Smooth muscle cell (in vitro differentiated cells): ENCODE data around the gene MYO1D. TPM values are rescaled to one million over a fixed set of nuclear protein-coding genes. Genes with fewer than 3 reads are reported as not detected.

Experiments used
- DNase-seq: peaks from one replicate; lab custom pipeline; 2025; ENCODE audit not compliant: unreplicated experiment; lab: John Stamatoyannopoulos, UW
- H2AFZ ChIP-seq: fragments of 200-600 bp; sonication (generic); 2 replicates; pipeline ENCODE4 v1.6.0; 2016; ENCODE audit warnings: antibody characterized with exemption, low read depth, mild to moderate bottlenecking
- H3F3A ChIP-seq: fragments of 200-600 bp; sonication (generic); 2 replicates; pipeline ENCODE4 v1.6.0; 2017; ENCODE audit warnings: antibody characterized with exemption, low read depth
- H3K27ac ChIP-seq: fragments of 200-600 bp; sonication (generic); 2 replicates; pipeline ENCODE4 v1.5.1; 2016; ENCODE audit warnings: low read depth, mild to moderate bottlenecking
- H3K27me3 ChIP-seq: fragments of 200-600 bp; sonication (generic); 2 replicates; pipeline ENCODE4 v1.6.1; 2016; ENCODE audit warnings: low read depth, mild to moderate bottlenecking
- H3K36me3 ChIP-seq: fragments of 200-600 bp; sonication (generic); 2 replicates; pipeline ENCODE4 v1.5.1; 2016; ENCODE audit warnings: low read depth
- H3K4me1 ChIP-seq: fragments of 200-600 bp; sonication (generic); 2 replicates; pipeline ENCODE4 v1.5.1; 2016; ENCODE audit warnings: low read depth
- H3K4me2 ChIP-seq: fragments of 200-600 bp; sonication (generic); 2 replicates; pipeline ENCODE4 v1.6.0; 2016; ENCODE audit warnings: mild to moderate bottlenecking
- H3K4me3 ChIP-seq: fragments of 200-600 bp; sonication (generic); 2 replicates; pipeline ENCODE4 v1.5.1; 2016; ENCODE audit warnings: mild to moderate bottlenecking
- H3K79me2 ChIP-seq: fragments of 200-600 bp; sonication (generic); 2 replicates; pipeline ENCODE4 v1.6.0; 2016; ENCODE audit warnings: low read depth, mild to moderate bottlenecking
- H3K9ac ChIP-seq: fragments of 200-600 bp; sonication (generic); 2 replicates; pipeline ENCODE4 v1.6.0; 2016; ENCODE audit warnings: low read depth
- H3K9me3 ChIP-seq: fragments of 200-600 bp; sonication (generic); replicated peaks from 2 replicates; pipeline ENCODE4 v1.5.1; 2016; ENCODE audit warnings: low read depth
- H4K20me1 ChIP-seq: fragments of 200-600 bp; sonication (generic); 2 replicates; pipeline ENCODE4 v1.6.0; 2016; ENCODE audit warnings: low read depth
- WGBS: methylation state at CpG from one replicate; pipeline ENCODE4 v1.1.7; 2016; ENCODE audit warnings: low lambda C conversion rate; 5-methylcytosine and 5-hydroxymethylcytosine counted together
- polyA plus RNA-seq: library from polyadenylated mRNA; unstranded; fragments of >200 nt; fragmentation: Nextera tagmentation; extraction: Ambion mirVana; gene quantifications from 2 replicates; pipeline ENCODE4 v1.2.1, GENCODE V29; 2016
- total RNA-seq: library from RNA; depleted of rRNA; stranded (reverse); fragments of >200 nt; gene quantifications from 2 replicates; pipeline ENCODE4 v1.2.3, GENCODE V29; 2014
- TF ChIP-seq, protein P1 (sequence below): fragments of 200-600 bp; sonication (generic); IDR thresholded peaks from 2 replicates; pipeline ENCODE4 v1.5.1; 2017; ENCODE audit warnings: borderline replicate concordance, mild to moderate bottlenecking, antibody characterized with exemption; ENCODE audit not compliant: insufficient read depth, poor library complexity, severe bottlenecking

MYO1D gene
- total and polyA plus RNA-seq, 2 experiments from 2014 or later: 13.9 to 35.7 TPM

DNA sequence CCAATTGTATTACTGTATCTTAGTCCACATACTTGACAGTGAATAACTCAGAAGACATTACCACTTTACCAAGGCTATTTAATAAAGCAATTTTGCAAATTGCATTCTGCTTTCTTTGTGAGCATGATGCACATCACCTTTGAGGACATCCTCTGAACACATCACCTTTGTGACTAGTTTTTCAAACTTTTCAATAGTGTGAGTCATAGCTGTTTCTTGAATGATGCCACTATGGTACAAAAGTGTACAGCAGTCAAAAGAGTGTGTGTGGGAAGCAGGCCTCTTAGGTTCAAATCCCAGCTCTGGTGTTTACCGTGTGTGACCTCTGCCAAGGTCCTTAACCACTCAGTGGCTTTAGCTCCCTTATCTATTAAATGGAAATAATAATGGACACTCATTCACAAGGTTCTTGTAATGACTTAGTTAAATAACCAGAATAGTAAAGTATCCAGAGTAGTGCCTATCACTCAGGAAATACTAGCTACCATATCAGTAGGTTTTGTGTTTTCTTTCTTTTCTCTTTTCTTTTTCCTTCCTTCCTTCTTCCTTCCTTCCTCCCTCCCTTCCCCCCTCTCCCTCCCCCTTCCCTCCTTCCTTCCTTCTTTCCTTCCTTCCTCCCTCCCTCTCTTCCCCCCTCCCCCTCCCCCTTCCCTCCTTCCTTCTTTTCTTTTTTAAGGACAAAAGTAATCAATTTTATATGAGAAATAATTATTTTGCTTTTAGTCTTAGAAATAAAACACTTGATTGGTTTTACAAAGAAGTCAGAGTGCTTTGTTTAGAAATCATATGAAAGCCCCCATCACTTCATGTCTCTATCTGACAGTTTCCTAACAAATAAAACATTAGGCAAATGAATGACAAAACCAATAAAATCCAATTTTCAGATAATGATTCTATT, 178.9 kb downstream of the MYO1D start:
- no peaks in the 10 kb centered on the region for H3F3A ChIP-seq
- H3K4me2 ChIP-seq: no peak overlapping the region
- 71% methylated on average over 1 of the region's 1 CpG for WGBS
- H3K27me3 ChIP-seq: no peaks in the 10 kb centered on the region
- TF ChIP-seq, protein P1, sequence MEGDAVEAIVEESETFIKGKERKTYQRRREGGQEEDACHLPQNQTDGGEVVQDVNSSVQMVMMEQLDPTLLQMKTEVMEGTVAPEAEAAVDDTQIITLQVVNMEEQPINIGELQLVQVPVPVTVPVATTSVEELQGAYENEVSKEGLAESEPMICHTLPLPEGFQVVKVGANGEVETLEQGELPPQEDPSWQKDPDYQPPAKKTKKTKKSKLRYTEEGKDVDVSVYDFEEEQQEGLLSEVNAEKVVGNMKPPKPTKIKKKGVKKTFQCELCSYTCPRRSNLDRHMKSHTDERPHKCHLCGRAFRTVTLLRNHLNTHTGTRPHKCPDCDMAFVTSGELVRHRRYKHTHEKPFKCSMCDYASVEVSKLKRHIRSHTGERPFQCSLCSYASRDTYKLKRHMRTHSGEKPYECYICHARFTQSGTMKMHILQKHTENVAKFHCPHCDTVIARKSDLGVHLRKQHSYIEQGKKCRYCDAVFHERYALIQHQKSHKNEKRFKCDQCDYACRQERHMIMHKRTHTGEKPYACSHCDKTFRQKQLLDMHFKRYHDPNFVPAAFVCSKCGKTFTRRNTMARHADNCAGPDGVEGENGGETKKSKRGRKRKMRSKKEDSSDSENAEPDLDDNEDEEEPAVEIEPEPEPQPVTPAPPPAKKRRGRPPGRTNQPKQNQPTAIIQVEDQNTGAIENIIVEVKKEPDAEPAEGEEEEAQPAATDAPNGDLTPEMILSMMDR: no peak
- H2AFZ ChIP-seq: no peak overlapping the region
- H3K4me1 ChIP-seq: no peaks in the 10 kb centered on the region
- H4K20me1 ChIP-seq: no peaks in the 10 kb centered on the region
- no peak overlapping the region for H3K9ac ChIP-seq
- no peaks in the 10 kb centered on the region for H3K36me3 ChIP-seq
- no peaks in the 10 kb centered on the region for H3K79me2 ChIP-seq
- no peak overlapping the region for H3K4me3 ChIP-seq
- H3K9me3 ChIP-seq: no peaks in the 10 kb centered on the region
- H3K27ac ChIP-seq: no peak overlapping the region
- DNase-seq: no peak

DNA sequence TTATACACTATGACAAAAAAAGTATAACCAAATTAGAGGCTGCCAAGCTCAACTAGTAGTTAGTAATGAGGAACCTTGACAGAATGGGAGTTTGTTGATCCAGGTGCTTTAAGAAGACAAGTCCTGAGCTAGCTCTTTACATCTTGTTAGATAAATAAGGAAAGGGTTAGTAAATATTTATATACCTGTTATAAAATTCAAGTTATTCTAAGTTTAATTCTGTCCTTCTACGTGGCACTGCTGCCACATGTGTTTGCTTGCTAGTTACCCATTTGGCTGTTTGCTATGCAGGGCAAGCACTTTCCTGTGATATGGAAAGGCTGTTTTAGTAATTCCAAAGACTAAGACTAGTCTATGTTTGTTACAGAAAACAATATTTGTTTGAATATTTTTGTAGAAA, 180.5 kb downstream of the MYO1D start:
- Histone ChIP-seq H3K79me2 (no peaks in the 10 kb centered on the region), H3K27me3 (no peaks in the 10 kb centered on the region), H3K9me3 (no peaks in the 10 kb centered on the region), H3K27ac (no peak overlapping the region), H3K4me3 (no peak overlapping the region), H3K4me2 (no peak overlapping the region), H2AFZ (no peak overlapping the region), H3K4me1 (no peaks in the 10 kb centered on the region), H4K20me1 (no peaks in the 10 kb centered on the region), H3F3A (no peaks in the 10 kb centered on the region), H3K36me3 (no peaks in the 10 kb centered on the region), H3K9ac (no peak overlapping the region)
- WGBS: 91% methylated on average over 1 of the region's 1 CpG
- TF ChIP-seq, protein P1: no peak
- DNase-seq: no peak

DNA sequence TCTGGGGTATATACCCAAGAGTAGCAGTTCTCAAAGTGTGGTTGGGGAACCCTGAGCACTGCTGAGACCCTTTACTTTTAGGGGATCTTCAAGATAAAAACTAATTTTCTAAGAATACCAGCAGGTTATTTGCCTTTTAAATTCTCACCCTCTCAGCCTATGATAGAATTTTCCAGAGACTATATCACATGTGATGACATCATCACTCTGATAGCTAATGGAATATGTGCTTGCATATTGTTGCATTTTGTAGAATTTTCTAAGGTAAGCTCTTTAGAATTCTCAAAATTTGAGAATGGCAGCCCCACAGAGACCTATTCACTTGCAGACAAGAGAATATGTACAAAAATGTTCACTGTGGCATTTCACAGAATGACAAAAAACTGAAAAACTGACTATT, 181.1 kb downstream of the MYO1D start:
- Histone ChIP-seq H3K4me3 (no peak overlapping the region), H3K36me3 (no peaks in the 10 kb centered on the region), H3K9ac (no peak overlapping the region), H3K4me1 (no peaks in the 10 kb centered on the region), H2AFZ (no peak overlapping the region), H3F3A (no peaks in the 10 kb centered on the region), H3K4me2 (no peak overlapping the region), H4K20me1 (no peaks in the 10 kb centered on the region), H3K27me3 (no peaks in the 10 kb centered on the region), H3K79me2 (no peaks in the 10 kb centered on the region), H3K27ac (no peak overlapping the region), H3K9me3 (no peaks in the 10 kb centered on the region)
- TF ChIP-seq, protein P1: no peak
- DNase-seq: no peak
